HG02884 (cell line): ENCODE measurements around the gene PZP.
"Not testable (repeated sequence)": the region's sequence is repeated elsewhere in the genome, so short reads cannot be mapped to it uniquely, and the experiment has no call there.

Experiments
- ATAC-seq: cut with Tn5 transposase; IDR thresholded peaks from one replicate; pipeline ENCODE4 v1.9.1; 2021; ENCODE audit warnings: mild to moderate bottlenecking, moderate library complexity; ENCODE audit not compliant: unreplicated experiment

PZP gene

GRCh38 chr12:9184276-9184675, 23.9 kb downstream of the PZP start:
- no peak for ATAC-seq

- ATAC-seq: no peak
These were observed 27.4 kb downstream of the PZP start for GRCh38 chr12:9180810-9181209.

DNA sequence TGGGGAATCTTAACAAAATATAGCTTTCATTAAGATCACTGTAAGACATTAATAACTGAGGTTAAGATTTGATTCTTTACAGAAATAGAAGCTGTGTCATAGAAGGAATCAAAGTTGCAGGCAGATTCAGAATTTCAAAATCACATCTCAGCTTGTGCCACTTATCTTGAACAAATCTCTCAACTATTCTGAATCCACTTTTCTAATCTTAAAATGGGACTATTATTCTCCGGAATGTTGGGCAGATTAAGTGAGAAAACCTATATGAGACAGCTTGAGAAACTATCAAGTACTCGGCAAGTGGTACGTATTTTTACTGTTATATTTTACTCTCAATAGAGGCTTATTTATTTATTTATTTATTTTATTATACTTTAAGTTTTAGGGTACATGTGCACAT, 28.4 kb downstream of the PZP start:
- no peak for ATAC-seq

DNA sequence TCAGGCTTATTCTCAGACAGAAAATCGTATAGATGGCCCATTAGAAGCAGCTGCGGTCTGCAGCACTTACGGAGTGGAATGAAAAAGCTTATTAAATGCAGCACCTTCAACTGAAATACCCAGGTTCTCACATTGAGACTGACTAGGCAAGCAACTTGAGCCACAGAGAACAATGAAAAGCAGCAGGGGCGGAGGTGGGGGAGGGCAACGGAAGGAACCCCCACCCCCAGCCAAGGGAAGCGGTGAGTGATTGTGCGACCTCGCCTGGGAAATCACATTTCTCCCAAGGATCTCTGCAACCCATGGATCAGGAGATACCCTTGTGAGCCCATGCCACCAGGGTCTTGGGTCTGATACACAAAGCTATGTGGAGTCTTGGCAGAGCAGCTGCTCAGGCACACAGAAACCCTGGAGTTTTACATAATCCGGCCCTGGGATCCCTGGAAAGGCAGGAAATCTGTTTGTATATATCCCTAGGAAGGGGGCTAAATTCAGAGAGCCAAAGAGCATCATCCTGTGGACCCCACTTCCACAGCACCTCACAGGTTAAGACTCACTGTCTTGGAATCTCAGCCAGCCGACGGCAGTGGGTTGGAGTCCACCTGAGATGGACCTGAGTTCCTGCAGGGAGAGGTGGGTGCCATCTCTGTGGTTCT, 38.1 kb downstream of the PZP start:
- ATAC-seq: no peak

GRCh38 chr12:9167345-9167744, 40.9 kb downstream of the PZP start:
- not testable (repeated sequence) for ATAC-seq

GRCh38 chr12:9163392-9163791, 44.8 kb downstream of the PZP start:
- no peak for ATAC-seq

DNA sequence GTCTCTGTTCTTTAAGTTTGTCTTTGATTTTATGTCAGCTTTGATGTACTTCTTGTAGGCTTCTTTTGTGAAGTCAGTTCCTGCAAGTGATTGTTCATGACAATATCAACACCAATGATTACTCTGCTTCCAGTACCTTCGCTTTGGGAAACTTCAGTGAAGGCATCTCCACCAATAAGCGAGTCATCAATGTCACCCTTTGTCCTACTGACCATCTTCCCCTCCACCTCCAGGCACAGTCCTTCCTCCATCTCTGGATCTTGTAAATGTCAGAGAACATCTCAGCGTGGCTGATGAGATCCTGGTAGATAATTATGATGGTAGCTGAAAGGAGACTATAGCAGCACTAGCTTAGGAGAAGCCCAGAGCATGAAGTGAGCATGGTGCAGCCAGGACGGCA, 52.1 kb downstream of the PZP start:
- no peak for ATAC-seq

- ATAC-seq: no peak
These were observed 58.8 kb downstream of the PZP start for GRCh38 chr12:9149372-9149771.

- ATAC-seq: no peak
These were observed 59.3 kb downstream of the PZP start for GRCh38 chr12:9148926-9149325.

- ATAC-seq: no peak
These were observed 60.7 kb downstream of the PZP start for GRCh38 chr12:9147461-9147860.

DNA sequence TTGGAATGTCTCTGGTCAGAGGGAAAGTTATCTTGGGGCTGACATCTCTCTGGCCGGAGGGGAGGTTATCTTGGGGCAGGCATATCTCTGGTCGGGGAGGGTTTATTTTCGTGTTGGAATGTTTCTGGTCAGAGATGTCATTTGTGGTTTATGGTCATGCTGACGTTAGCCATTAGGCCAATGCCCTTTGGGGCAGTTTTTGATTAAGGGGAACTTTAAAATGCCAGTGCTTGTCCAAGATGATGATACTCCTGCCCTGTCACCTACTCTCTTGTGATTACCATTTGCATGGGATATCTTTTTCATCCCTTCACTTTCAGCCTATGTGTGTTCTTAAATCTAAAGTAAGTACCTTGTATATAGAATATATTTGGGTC, 63.5 kb downstream of the PZP start:
- no peak for ATAC-seq

DNA sequence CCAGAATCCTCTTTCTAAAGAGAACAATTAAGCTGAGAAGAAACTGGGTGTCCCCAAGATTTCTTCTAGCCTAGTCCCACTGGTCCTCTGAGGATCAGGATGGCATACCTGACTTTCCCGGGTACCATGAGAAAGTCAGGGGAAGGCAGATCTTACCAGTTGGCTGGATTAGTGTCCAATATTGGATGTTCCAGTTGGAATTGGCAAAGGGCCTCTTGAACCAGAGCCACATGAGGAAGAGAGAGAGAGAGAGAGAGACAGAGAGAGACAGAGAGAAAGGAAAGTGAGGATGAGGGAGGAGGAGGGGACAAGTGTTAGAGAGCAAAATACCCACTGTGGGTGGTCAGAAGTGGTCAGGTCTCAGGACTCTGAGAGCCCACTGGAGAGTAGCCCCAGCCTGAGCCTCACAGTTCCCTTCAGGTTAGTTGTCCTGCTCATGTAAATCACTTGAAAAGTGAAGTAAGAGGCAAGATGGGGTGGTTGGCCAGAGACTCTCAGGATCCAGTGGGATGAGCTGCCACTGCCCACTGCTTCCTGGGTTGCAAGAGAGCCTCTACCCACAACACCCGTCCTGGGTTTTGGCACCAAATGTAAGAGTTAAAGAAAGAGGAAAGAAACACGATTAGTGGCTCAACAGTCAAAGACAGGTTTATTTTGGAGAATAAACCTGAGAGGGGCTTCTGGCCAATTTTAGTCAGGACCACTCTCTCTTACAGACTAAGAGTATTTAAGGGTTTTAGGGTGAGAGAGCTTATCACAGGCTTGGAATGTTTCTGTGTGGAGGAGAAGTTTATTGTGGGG, 64.1 kb downstream of the PZP start:
- ATAC-seq: no peak

DNA sequence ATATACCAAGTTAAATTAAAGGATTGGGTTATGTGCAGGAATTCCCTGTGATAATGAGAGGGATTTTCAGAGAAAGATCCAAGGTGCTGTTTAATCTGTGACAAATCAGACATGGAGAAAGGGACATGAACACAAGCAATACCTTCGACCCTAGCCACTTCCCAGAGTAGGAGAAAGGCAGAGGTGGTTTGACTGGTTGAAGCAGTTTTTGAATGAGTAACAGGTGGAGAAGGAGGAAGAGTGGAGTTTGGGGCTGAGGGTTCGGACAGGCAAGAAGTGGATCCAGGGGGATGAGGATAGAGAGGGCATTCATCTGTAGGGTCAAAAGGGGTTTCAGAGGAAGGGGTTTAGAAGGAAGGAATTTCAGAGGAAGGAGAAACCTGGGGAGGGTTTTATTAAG, 65.1 kb downstream of the PZP start:
- ATAC-seq: no peak

GRCh38 chr12:9139588-9140290, 68.5 kb downstream of the PZP start:
- not testable (repeated sequence) for ATAC-seq

DNA sequence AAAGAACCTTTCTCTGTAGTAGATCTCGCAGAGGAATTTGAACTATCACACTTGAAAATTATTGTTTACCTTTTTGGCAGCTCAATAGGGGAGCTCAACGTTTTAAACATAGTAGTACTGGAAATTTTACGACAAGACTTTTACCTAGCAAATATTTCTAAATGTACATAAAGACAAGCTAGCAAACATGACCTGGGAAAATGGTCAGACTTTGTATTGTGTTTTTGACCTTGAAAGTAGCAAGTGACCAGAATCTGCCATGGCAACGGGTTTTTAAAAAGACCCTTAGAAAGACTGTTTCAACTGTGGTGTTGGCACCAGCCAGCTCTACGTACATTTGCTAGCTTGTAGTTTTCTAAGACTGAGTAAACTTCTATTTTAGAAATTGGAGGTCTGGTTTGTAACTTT, 72.3 kb downstream of the PZP start:
- no peak for ATAC-seq

- ATAC-seq: no peak
These were observed 73.1 kb downstream of the PZP start for GRCh38 chr12:9134981-9135628.

GRCh38 chr12:9133216-9133916, 74.8 kb downstream of the PZP start:
- no peak for ATAC-seq

- ATAC-seq: no peak
These were observed 76.1 kb downstream of the PZP start for GRCh38 chr12:9132008-9132535.

DNA sequence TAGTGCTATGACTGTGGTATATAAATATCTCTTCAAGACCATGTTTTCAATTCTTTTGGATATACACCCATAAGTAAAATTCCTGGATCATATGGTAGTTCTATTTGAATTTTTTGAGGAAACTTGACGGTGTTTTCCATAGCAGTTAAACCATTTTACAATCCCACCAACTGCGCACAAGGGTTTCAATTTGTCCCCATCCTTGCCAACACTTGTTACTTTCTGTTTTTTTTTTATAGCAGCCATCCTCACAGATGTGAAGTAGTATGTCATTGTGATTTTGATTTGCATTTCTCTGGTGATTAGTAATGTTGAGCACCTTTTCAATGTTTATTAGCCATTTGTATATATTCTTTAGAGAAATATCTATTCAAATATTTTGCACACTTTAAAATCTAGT, 78.0 kb downstream of the PZP start:
- ATAC-seq: no peak

GRCh38 chr12:9127936-9128663, 80.1 kb downstream of the PZP start:
- no peak for ATAC-seq
